Liver (tissue), 9 donors: ENCODE data around the gene FCHO2. TPM values are rescaled to one million over a fixed set of nuclear protein-coding genes. Genes with fewer than 3 reads are reported as not detected.

Experiments
- DNase-seq: peaks from one replicate; pipeline ENCODE4 v3.0.0-alpha.2; 2017; ENCODE audit warnings: low spot score
- H3K27ac ChIP-seq, 2 donors: one replicate each; pipeline ENCODE4 v1.7.0; 2013; ENCODE audit warnings: inconsistent platforms in 2 of 2, low read length in 2 of 2, control low read depth in 1 of 2, low read depth in 1 of 2, mild to moderate bottlenecking in 1 of 2
- H3K27me3 ChIP-seq, 4 donors: one replicate each; pipeline versions ENCODE4 v1.6.1 to v1.7.0; 2013; ENCODE audit warnings: low read length in 3 of 4, inconsistent platforms in 1 of 4, mild to moderate bottlenecking in 1 of 4, moderate library complexity in 1 of 4; ENCODE audit not compliant: control insufficient read depth in 4 of 4, insufficient read depth in 4 of 4
- H3K36me3 ChIP-seq, 4 donors: one replicate each; pipeline versions ENCODE4 v1.6.1 to v1.7.0; 2013; ENCODE audit warnings: low read length in 3 of 4, mild to moderate bottlenecking in 3 of 4, low read depth in 1 of 4, moderate library complexity in 1 of 4; ENCODE audit not compliant: control insufficient read depth in 4 of 4, insufficient read depth in 3 of 4
- H3K4me1 ChIP-seq, 4 donors: one replicate each; pipeline versions ENCODE4 v1.6.1 to v1.7.0; 2013; ENCODE audit warnings: low read length in 3 of 4, mild to moderate bottlenecking in 3 of 4, moderate library complexity in 1 of 4; ENCODE audit not compliant: control insufficient read depth in 4 of 4, insufficient read depth in 4 of 4
- H3K4me3 ChIP-seq, 3 donors: one replicate each; pipeline versions ENCODE4 v1.6.1 to v1.7.0; 2013; ENCODE audit warnings: low read length in 3 of 3, control low read depth in 1 of 3, low read depth in 1 of 3, mild to moderate bottlenecking in 1 of 3
- H3K9ac ChIP-seq, 2 donors: one replicate each; pipeline ENCODE4 v1.7.0; 2013; ENCODE audit warnings: low read length in 2 of 2, mild to moderate bottlenecking in 2 of 2, moderate library complexity in 2 of 2, control low read depth in 1 of 2, low read depth in 1 of 2
- H3K9me3 ChIP-seq, 4 donors: one replicate each; pipeline versions ENCODE4 v1.6.1 to v1.7.0; 2013; ENCODE audit warnings: low read length in 3 of 4; ENCODE audit not compliant: control insufficient read depth in 4 of 4
- ATF3 ChIP-seq: IDR thresholded peaks from 2 replicates; pipeline ENCODE4 v1.6.1; 2016; ENCODE audit warnings: antibody characterized with exemption
- CTCF ChIP-seq: fragments of 150-350 bp; IDR thresholded peaks from 2 replicates; pipeline ENCODE4 v1.5.1; 2017; ENCODE audit warnings: improper control_type of control experiment, low read depth, low read length; ENCODE audit not compliant: missing input control
- EGR1 ChIP-seq, 2 donors: IDR thresholded peaks; 2 replicates each; pipeline ENCODE4 v1.6.1; 2016 to 2018; ENCODE audit warnings: antibody characterized with exemption in 2 of 2, low read depth in 2 of 2
- FOXA1 ChIP-seq: IDR thresholded peaks from 2 replicates; pipeline ENCODE4 v1.6.1; 2016; ENCODE audit warnings: antibody characterized with exemption
- FOXA2 ChIP-seq: IDR thresholded peaks from 2 replicates; pipeline ENCODE4 v1.6.1; 2016; ENCODE audit warnings: antibody characterized with exemption
- GABPA ChIP-seq, 2 donors: IDR thresholded peaks in 1 of 2; conservative IDR thresholded peaks in 1 of 2; 2 replicates each; pipeline ENCODE4 v1.6.1; 2016; ENCODE audit warnings: antibody characterized with exemption in 2 of 2, mild to moderate bottlenecking in 1 of 2, moderate library complexity in 1 of 2
- HNF4A ChIP-seq, 2 donors: conservative IDR thresholded peaks; 2 replicates each; pipeline ENCODE4 v1.6.1; 2016; ENCODE audit warnings: antibody characterized with exemption in 2 of 2, mild to moderate bottlenecking in 2 of 2
- HNF4G ChIP-seq: IDR thresholded peaks from 2 replicates; pipeline ENCODE4 v1.6.1; 2016; ENCODE audit warnings: antibody characterized with exemption
- JUND ChIP-seq, 2 donors: IDR thresholded peaks; 2 replicates each; pipeline ENCODE4 v1.6.1; 2016; ENCODE audit warnings: antibody characterized with exemption in 2 of 2
- MAX ChIP-seq: IDR thresholded peaks from 2 replicates; pipeline ENCODE4 v1.6.1; 2016; ENCODE audit warnings: antibody characterized with exemption
- NR2F2 ChIP-seq: IDR thresholded peaks from 2 replicates; pipeline ENCODE4 v1.6.1; 2016; ENCODE audit warnings: antibody characterized with exemption
- RAD21 ChIP-seq, 2 donors: IDR thresholded peaks; 2 replicates each; pipeline ENCODE4 v1.6.1; 2016; ENCODE audit warnings: antibody characterized with exemption in 2 of 2, mild to moderate bottlenecking in 2 of 2
- RXRA ChIP-seq, 2 donors: IDR thresholded peaks; 2 replicates each; pipeline ENCODE4 v1.6.1; 2017 to 2018; ENCODE audit warnings: antibody characterized with exemption in 2 of 2, mild to moderate bottlenecking in 1 of 2
- SP1 ChIP-seq: IDR thresholded peaks from 2 replicates; pipeline ENCODE4 v1.6.1; 2018; ENCODE audit warnings: antibody characterized with exemption, mild to moderate bottlenecking
- TAF1 ChIP-seq: conservative IDR thresholded peaks from 2 replicates; pipeline ENCODE4 v1.6.1; 2016; ENCODE audit warnings: antibody characterized with exemption, mild to moderate bottlenecking
- YY1 ChIP-seq: IDR thresholded peaks from 2 replicates; pipeline ENCODE4 v1.6.1; 2016; ENCODE audit warnings: antibody characterized with exemption, mild to moderate bottlenecking
- ZBTB33 ChIP-seq: IDR thresholded peaks from 2 replicates; pipeline ENCODE4 v1.6.1; 2016; ENCODE audit warnings: antibody characterized with exemption
- WGBS: extraction: QIAGEN DNeasy Blood & Tissue Kit; methylation state at CpG from one replicate; pipeline ENCODE4 v1.1.7; 2013; 5-methylcytosine and 5-hydroxymethylcytosine counted together
- polyA plus RNA-seq, 2 donors: library from polyadenylated mRNA; stranded (reverse) in 1 of 2; unstranded in 1 of 2; fragments of 200-250 nt in 1 of 2; fragments of >200 nt in 1 of 2; fragmentation: Nextera tagmentation in 1 of 2; extraction: Ambion mirVana in 1 of 2; gene quantifications; one replicate each; pipeline versions ENCODE4 v1.2.1 to v1.2.3, GENCODE V29; 2013 to 2015
- total RNA-seq, 2 donors: library from RNA; depleted of rRNA; stranded (reverse); fragments of >200 nt; gene quantifications; one replicate each; pipeline ENCODE4 v1.2.3, GENCODE V29; 2014
- TF ChIP-seq, protein P1 (sequence below): IDR thresholded peaks from 2 replicates; pipeline ENCODE4 v1.6.1; 2016; ENCODE audit warnings: antibody characterized with exemption, mild to moderate bottlenecking
- donor health status: healthy.
- donor health status: healthy.
- donor health status: healthy.
- donor health status: healthy.
- donor health status: healthy.

FCHO2 gene
- total and polyA plus RNA-seq, 4 donors: 5.3 to 37.5 (median 9.3) TPM

DNA sequence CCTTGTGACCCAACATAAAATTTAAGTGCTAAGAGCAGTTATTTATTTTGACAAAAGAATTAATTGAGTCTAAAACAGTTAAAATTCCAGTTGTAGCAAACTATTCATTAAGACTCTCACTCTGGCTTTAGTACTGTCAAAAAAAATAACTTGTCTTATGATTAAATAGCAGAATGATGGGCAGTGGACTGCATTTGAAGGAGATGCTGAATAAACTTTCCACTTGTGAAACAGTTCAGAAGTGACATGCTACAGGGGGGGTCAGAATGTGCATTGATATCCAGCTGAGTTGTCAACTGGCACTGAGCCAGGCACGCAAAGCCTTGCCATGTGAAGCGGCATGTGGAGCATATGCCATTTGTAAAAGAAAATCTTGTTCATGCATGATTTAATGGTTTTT is 76.0 kb downstream of the FCHO2 start:
- no peak overlapping the region for H3K9ac ChIP-seq
- peaks cover 0 to 2% (median 2%) of the 10 kb centered on the region in 4 donors for H3K36me3 ChIP-seq
- DNase-seq: no peak
- no peaks in the 10 kb centered on the region for H3K4me1 ChIP-seq
- H3K27me3 ChIP-seq: no peaks in the 10 kb centered on the region
- H3K27ac ChIP-seq: no peak overlapping the region
- WGBS: 74% methylated on average over 2 of the region's 2 CpGs
- no peak overlapping the region for H3K4me3 ChIP-seq
- TF ChIP-seq JUND (IDR thresholded peaks at IDR 0.05): no peak
- no peak for TF ChIP-seq ZBTB33
- TF ChIP-seq RXRA (IDR thresholded peaks at IDR 0.05): no peak
- no peak for TF ChIP-seq TAF1
- no peak for TF ChIP-seq YY1
- TF ChIP-seq, protein P1, sequence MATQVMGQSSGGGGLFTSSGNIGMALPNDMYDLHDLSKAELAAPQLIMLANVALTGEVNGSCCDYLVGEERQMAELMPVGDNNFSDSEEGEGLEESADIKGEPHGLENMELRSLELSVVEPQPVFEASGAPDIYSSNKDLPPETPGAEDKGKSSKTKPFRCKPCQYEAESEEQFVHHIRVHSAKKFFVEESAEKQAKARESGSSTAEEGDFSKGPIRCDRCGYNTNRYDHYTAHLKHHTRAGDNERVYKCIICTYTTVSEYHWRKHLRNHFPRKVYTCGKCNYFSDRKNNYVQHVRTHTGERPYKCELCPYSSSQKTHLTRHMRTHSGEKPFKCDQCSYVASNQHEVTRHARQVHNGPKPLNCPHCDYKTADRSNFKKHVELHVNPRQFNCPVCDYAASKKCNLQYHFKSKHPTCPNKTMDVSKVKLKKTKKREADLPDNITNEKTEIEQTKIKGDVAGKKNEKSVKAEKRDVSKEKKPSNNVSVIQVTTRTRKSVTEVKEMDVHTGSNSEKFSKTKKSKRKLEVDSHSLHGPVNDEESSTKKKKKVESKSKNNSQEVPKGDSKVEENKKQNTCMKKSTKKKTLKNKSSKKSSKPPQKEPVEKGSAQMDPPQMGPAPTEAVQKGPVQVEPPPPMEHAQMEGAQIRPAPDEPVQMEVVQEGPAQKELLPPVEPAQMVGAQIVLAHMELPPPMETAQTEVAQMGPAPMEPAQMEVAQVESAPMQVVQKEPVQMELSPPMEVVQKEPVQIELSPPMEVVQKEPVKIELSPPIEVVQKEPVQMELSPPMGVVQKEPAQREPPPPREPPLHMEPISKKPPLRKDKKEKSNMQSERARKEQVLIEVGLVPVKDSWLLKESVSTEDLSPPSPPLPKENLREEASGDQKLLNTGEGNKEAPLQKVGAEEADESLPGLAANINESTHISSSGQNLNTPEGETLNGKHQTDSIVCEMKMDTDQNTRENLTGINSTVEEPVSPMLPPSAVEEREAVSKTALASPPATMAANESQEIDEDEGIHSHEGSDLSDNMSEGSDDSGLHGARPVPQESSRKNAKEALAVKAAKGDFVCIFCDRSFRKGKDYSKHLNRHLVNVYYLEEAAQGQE: no peak
- TF ChIP-seq HNF4G: no peak
- TF ChIP-seq RAD21 (IDR thresholded peaks at IDR 0.05): no peak
- no peak for TF ChIP-seq FOXA1
- no peak for TF ChIP-seq HNF4A (conservative IDR thresholded peaks at IDR 0.05)
- TF ChIP-seq GABPA (IDR thresholded peaks at IDR 0.05 in 1 of 2, conservative IDR thresholded peaks at IDR 0.05 in 1 of 2): no peak
- no peak for TF ChIP-seq FOXA2
- no peak for TF ChIP-seq NR2F2
- TF ChIP-seq EGR1 (IDR thresholded peaks at IDR 0.05; ENCODE audit: low read depth in 2 of 2): no peak
- no peak for TF ChIP-seq MAX
- TF ChIP-seq SP1: no peak
- no peak for TF ChIP-seq ATF3
- H3K9me3 ChIP-seq: no peaks in the 10 kb centered on the region

GRCh38 chr5:73032635-73033034 is 76.8 kb downstream of the FCHO2 start:
- no peaks in the 10 kb centered on the region for H3K4me1 ChIP-seq
- H3K27me3 ChIP-seq: no peaks in the 10 kb centered on the region
- 94% methylated on average over 2 of the region's 2 CpGs for WGBS
- no peaks in the 10 kb centered on the region for H3K9me3 ChIP-seq
- H3K9ac ChIP-seq: no peak overlapping the region
- no peak for DNase-seq
- H3K4me3 ChIP-seq: no peak overlapping the region
- H3K36me3 ChIP-seq: peaks cover 2 to 5% (median 4%) of the 10 kb centered on the region in 4 donors
- H3K27ac ChIP-seq: no peak overlapping the region
- no peak for TF ChIP-seq CTCF
- TF ChIP-seq RAD21 (IDR thresholded peaks at IDR 0.05): no peak
- no peak for TF ChIP-seq FOXA2
- TF ChIP-seq, protein P1: no peak
- no peak for TF ChIP-seq HNF4A (conservative IDR thresholded peaks at IDR 0.05)
- no peak for TF ChIP-seq SP1
- no peak for TF ChIP-seq NR2F2
- no peak for TF ChIP-seq ATF3
- no peak for TF ChIP-seq JUND (IDR thresholded peaks at IDR 0.05)
- TF ChIP-seq GABPA (IDR thresholded peaks at IDR 0.05 in 1 of 2, conservative IDR thresholded peaks at IDR 0.05 in 1 of 2): no peak
- no peak for TF ChIP-seq HNF4G
- no peak for TF ChIP-seq RXRA (IDR thresholded peaks at IDR 0.05)
- TF ChIP-seq FOXA1: no peak
- no peak for TF ChIP-seq EGR1 (IDR thresholded peaks at IDR 0.05; ENCODE audit: low read depth in 2 of 2)
- no peak for TF ChIP-seq TAF1
- TF ChIP-seq MAX: no peak
- TF ChIP-seq YY1: no peak
